ENCODE data around the gene DIDO1. TPM values are rescaled to one million over a fixed set of nuclear protein-coding genes. Genes with fewer than 3 reads are reported as not detected.
A peak's percentile ranks its signal among the peaks of the same experiment; 100 is the strongest.

Gene DIDO1
- total and polyA plus RNA-seq, 2 of the 13 experiments (the other 11 are each of a cell fraction or from before 2014, with no cell fraction given) = 75.0 to 75.1 TPM

DNA sequence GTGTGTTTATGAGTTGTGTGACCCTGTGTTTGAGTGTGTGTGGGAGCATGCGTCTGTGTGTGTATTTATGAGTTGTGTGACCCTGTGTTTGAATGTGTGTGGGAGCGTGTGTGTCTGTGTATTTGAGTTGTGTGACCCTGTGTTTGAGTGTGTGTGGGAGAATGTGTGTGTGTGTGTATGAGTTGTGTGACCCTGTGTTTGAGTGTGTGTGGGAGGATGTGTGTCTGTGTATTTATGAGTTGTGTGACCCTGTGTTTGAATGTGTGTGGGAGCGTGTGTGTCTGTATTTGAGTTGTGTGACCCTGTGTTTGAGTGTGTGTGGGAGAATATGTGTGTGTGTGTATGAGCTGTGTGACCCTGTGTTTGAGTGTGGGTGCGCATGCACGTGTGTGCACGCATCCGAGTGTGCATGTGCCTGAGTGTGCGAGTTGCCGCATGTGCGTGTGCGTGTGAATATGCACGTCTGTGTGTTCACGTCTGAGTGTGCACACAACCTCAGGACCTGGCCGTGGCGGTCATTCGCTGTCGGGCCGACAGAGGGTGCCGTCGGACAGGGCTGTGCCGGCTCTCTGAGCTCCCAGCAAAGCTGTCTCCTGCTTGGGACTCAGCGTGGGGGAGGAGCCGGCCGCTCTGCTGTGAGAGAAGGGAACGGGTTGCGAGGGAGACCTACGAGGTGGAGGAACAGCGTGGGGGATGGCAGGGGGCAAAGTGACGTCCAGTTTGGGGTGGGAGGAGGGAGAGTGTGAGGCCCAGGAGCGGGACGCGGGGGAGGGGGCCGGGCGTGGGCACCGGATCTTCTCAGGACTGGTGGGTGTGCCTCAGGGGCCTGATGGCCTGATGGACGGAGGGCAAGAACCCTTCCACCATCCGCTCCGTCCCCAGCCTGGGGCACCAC is 45.9 kb upstream of the DIDO1 start (continued):
- TF ChIP-seq, protein P1, sequence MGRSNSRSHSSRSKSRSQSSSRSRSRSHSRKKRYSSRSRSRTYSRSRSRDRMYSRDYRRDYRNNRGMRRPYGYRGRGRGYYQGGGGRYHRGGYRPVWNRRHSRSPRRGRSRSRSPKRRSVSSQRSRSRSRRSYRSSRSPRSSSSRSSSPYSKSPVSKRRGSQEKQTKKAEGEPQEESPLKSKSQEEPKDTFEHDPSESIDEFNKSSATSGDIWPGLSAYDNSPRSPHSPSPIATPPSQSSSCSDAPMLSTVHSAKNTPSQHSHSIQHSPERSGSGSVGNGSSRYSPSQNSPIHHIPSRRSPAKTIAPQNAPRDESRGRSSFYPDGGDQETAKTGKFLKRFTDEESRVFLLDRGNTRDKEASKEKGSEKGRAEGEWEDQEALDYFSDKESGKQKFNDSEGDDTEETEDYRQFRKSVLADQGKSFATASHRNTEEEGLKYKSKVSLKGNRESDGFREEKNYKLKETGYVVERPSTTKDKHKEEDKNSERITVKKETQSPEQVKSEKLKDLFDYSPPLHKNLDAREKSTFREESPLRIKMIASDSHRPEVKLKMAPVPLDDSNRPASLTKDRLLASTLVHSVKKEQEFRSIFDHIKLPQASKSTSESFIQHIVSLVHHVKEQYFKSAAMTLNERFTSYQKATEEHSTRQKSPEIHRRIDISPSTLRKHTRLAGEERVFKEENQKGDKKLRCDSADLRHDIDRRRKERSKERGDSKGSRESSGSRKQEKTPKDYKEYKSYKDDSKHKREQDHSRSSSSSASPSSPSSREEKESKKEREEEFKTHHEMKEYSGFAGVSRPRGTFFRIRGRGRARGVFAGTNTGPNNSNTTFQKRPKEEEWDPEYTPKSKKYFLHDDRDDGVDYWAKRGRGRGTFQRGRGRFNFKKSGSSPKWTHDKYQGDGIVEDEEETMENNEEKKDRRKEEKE (IDR thresholded peaks at IDR 0.05) = no peak
- TF ChIP-seq, protein P2, sequence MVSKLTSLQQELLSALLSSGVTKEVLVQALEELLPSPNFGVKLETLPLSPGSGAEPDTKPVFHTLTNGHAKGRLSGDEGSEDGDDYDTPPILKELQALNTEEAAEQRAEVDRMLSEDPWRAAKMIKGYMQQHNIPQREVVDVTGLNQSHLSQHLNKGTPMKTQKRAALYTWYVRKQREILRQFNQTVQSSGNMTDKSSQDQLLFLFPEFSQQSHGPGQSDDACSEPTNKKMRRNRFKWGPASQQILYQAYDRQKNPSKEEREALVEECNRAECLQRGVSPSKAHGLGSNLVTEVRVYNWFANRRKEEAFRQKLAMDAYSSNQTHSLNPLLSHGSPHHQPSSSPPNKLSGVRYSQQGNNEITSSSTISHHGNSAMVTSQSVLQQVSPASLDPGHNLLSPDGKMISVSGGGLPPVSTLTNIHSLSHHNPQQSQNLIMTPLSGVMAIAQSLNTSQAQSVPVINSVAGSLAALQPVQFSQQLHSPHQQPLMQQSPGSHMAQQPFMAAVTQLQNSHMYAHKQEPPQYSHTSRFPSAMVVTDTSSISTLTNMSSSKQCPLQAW (CRISPR knock-in tag; IDR thresholded peaks at IDR 0.05) = peak; percentile 87
- TF ChIP-seq, protein P3, sequence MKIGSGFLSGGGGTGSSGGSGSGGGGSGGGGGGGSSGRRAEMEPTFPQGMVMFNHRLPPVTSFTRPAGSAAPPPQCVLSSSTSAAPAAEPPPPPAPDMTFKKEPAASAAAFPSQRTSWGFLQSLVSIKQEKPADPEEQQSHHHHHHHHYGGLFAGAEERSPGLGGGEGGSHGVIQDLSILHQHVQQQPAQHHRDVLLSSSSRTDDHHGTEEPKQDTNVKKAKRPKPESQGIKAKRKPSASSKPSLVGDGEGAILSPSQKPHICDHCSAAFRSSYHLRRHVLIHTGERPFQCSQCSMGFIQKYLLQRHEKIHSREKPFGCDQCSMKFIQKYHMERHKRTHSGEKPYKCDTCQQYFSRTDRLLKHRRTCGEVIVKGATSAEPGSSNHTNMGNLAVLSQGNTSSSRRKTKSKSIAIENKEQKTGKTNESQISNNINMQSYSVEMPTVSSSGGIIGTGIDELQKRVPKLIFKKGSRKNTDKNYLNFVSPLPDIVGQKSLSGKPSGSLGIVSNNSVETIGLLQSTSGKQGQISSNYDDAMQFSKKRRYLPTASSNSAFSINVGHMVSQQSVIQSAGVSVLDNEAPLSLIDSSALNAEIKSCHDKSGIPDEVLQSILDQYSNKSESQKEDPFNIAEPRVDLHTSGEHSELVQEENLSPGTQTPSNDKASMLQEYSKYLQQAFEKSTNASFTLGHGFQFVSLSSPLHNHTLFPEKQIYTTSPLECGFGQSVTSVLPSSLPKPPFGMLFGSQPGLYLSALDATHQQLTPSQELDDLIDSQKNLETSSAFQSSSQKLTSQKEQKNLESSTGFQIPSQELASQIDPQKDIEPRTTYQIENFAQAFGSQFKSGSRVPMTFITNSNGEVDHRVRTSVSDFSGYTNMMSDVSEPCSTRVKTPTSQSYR (CRISPR knock-in tag; IDR thresholded peaks at IDR 0.05; ENCODE audit: borderline replicate concordance) = peak; percentile 94; the same call in 1 of the 2 replicates
- TF ChIP-seq, protein P4, sequence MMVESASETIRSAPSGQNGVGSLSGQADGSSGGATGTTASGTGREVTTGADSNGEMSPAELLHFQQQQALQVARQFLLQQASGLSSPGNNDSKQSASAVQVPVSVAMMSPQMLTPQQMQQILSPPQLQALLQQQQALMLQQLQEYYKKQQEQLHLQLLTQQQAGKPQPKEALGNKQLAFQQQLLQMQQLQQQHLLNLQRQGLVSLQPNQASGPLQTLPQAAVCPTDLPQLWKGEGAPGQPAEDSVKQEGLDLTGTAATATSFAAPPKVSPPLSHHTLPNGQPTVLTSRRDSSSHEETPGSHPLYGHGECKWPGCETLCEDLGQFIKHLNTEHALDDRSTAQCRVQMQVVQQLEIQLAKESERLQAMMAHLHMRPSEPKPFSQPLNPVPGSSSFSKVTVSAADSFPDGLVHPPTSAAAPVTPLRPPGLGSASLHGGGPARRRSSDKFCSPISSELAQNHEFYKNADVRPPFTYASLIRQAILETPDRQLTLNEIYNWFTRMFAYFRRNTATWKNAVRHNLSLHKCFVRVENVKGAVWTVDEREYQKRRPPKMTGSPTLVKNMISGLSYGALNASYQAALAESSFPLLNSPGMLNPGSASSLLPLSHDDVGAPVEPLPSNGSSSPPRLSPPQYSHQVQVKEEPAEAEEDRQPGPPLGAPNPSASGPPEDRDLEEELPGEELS (CRISPR knock-in tag; IDR thresholded peaks at IDR 0.05) = 0 out of 2 replicates have a peak, but pooled peaks have one; percentile 43
- TF ChIP-seq EEA1 (CRISPR knock-in tag; IDR thresholded peaks at IDR 0.05; ENCODE audit: borderline replicate concordance) (peak; percentile 90), ZMYM2 (CRISPR knock-in tag; IDR thresholded peaks at IDR 0.05) (0 out of 2 replicates have a peak, but pooled peaks have one; percentile 27), ZNF615 (CRISPR knock-in tag; IDR thresholded peaks at IDR 0.05; ENCODE audit: borderline replicate concordance) (no peak), SP4 (CRISPR knock-in tag; IDR thresholded peaks at IDR 0.05) (no peak; the same call in 1 of the 2 replicates), KDM5B (CRISPR knock-in tag; IDR thresholded peaks at IDR 0.05; ENCODE audit: borderline replicate concordance) (peak; percentile 76; the same call in 1 of the 2 replicates), ZNF563 (CRISPR knock-in tag; IDR thresholded peaks at IDR 0.05) (peak; percentile 15; the same call in 1 of the 2 replicates), REL (CRISPR knock-in tag; conservative IDR thresholded peaks at IDR 0.05) (0 out of 2 replicates have a peak, but pooled peaks have one; percentile 27), AGO1 (IDR thresholded peaks at IDR 0.05; ENCODE audit: low read depth, low read length, poor library complexity, severe bottlenecking) (peak; percentile 58)
- TF ChIP-seq, protein P5, sequence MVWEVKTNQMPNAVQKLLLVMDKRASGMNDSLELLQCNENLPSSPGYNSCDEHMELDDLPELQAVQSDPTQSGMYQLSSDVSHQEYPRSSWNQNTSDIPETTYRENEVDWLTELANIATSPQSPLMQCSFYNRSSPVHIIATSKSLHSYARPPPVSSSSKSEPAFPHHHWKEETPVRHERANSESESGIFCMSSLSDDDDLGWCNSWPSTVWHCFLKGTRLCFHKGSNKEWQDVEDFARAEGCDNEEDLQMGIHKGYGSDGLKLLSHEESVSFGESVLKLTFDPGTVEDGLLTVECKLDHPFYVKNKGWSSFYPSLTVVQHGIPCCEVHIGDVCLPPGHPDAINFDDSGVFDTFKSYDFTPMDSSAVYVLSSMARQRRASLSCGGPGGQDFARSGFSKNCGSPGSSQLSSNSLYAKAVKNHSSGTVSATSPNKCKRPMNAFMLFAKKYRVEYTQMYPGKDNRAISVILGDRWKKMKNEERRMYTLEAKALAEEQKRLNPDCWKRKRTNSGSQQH (CRISPR knock-in tag; IDR thresholded peaks at IDR 0.05; ENCODE audit: low read depth) = peak; percentile 60; the same call in 1 of the 2 replicates
- TF ChIP-seq, protein P6, sequence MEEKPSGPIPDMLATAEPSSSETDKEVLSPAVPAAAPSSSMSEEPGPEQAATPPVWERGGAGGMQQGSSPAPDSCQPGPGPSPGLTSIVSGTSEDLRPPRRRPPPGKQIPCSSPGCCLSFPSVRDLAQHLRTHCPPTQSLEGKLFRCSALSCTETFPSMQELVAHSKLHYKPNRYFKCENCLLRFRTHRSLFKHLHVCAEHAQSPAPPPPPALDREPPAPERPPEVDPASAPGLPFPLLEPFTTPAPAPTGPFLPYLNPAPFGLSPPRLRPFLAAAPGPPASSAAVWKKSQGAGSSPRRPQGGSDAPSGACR (CRISPR knock-in tag; IDR thresholded peaks at IDR 0.05) = peak; percentile 86; the same call in 1 of the 2 replicates

Data from HepG2 (cell line).